HL-60 (cell line): ENCODE measurements around the gene RPS5.

Source experiments
- POLR2AphosphoS5 ChIP-seq: IDR thresholded peaks from 2 replicates; pipeline ENCODE4 v1.6.1; 2012; ENCODE audit warnings: low read depth
- REST ChIP-seq: IDR thresholded peaks from 2 replicates; pipeline ENCODE4 v1.6.1; 2012; ENCODE audit warnings: low read depth; ENCODE audit not compliant: insufficient replicate concordance
- TF ChIP-seq, protein P1 (sequence below): IDR thresholded peaks from one replicate; pipeline ENCODE4 v1.5.1; 2011; ENCODE audit warnings: low read length, control low read depth, inconsistent platforms; ENCODE audit not compliant: insufficient read depth

GRCh38 chr19:58380037-58380661 lies 6.9 kb upstream of the RPS5 start:
- TF ChIP-seq, protein P1, sequence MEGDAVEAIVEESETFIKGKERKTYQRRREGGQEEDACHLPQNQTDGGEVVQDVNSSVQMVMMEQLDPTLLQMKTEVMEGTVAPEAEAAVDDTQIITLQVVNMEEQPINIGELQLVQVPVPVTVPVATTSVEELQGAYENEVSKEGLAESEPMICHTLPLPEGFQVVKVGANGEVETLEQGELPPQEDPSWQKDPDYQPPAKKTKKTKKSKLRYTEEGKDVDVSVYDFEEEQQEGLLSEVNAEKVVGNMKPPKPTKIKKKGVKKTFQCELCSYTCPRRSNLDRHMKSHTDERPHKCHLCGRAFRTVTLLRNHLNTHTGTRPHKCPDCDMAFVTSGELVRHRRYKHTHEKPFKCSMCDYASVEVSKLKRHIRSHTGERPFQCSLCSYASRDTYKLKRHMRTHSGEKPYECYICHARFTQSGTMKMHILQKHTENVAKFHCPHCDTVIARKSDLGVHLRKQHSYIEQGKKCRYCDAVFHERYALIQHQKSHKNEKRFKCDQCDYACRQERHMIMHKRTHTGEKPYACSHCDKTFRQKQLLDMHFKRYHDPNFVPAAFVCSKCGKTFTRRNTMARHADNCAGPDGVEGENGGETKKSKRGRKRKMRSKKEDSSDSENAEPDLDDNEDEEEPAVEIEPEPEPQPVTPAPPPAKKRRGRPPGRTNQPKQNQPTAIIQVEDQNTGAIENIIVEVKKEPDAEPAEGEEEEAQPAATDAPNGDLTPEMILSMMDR = no peak
- TF ChIP-seq POLR2AphosphoS5 (no peak), REST (no peak)
